M059J (cell line): Measurements from ENCODE around the gene ZNF439. TPM values are rescaled to one million over a fixed set of nuclear protein-coding genes. Genes with fewer than 3 reads are reported as not detected.
"Not testable (repeated sequence)": the region's sequence is repeated elsewhere in the genome, so short reads cannot be mapped to it uniquely, and the experiment has no call there.

Experiments
- DNase-seq: peaks from one replicate; pipeline ENCODE4 v3.0.0-alpha.2; 2012; ENCODE audit warnings: low read depth
- total RNA-seq: library from RNA; depleted of rRNA; stranded (reverse); fragments of >200 nt; shearing (Covaris generic); gene quantifications from 2 replicates; pipeline ENCODE4 v1.2.3, GENCODE V29; 2014; rRNA removed

The ZNF439 gene
- total RNA-seq, 1 experiment from 2014 or later = 9.4 TPM

DNA sequence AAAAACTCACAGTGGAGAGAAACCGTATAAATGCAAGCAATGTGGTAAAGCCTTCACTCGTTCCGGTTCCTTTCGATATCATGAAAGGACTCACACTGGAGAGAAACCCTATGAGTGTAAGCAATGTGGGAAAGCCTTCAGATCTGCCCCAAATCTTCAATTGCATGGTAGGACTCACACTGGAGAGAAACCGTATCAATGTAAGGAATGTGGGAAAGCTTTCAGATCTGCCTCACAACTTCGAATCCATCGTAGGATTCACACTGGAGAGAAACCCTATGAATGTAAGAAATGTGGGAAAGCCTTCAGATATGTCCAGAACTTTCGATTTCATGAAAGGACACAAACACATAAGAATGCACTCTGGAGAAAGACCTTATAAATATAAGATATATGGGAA lies 19.7 kb downstream of the ZNF439 start:
- DNase-seq = no peak

DNA sequence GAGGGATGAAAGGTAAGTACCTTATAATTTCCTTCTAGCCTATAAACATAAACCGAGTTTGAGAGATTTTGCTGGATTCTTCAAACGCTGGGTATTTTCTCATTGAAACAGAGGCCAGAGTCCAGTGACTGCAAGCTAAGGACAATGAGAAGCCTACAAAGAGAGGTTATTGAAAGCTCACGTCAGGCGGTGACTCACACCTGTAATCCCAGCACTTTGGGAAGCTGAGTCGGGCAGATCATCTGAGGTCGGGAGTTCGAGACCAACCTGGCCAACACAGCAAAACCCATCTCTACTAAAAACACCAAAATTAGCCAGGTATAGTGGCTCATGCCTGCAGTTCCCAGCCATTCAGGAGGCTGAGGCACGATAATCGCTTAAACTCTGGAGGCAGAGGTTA lies 24.1 kb downstream of the ZNF439 start:
- DNase-seq = no peak

DNA sequence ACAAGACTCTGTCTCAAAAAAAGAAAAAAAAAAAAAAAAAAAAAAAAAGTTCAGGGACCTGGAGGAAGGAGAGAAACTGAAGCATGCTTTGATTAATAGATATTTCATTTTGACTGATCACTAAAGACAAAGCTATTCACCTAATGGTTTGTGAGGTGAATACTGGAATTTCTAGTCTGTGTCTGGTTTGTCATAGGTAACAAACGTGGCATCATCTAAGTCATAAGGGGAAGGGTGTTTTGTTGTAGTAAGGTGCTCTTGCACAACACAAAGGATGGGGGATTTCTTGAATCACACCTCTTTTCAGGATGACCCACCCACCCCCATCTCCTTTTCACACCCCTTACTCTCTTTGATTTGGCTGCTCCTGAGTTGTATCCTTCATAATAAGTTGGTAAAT lies 25.2 kb downstream of the ZNF439 start:
- DNase-seq = no peak

GRCh38 chr19:11879687-11880266 lies 31.3 kb downstream of the ZNF439 start:
- not testable (repeated sequence) for DNase-seq

- no peak for DNase-seq
These were observed 32.1 kb downstream of the ZNF439 start for GRCh38 chr19:11880598-11880997.

DNA sequence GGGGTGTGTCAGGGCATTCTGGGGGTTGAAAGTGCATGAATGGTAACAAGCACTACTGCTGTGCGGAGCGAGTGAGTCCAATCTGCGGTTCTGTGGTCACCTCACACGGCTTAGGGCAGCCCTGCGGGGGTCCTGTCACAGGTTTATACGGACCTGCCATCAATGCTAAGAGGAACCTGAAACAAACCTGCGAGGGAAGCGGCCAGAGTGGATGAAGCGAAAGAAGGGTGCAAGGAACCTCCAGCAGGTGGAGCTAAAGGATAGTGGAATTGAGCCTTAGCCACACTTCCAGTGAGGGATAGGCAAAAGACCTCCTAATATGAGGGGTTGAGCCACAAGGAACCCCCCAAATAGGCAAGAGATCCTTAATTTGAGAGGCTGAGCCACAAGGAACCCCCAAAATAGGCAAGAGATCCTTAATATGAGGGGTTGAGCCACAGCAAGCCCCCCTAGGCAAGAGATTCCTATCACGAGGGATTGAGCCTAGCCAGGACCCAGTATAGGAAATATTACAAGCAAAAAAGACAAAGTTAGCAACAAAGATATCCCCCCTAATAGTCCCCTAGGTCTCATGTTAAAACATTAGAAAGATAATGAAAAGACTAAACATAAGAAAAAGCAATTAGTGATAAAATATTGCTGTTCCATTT lies 32.8 kb downstream of the ZNF439 start:
- peak; percentile 32 for DNase-seq

DNA sequence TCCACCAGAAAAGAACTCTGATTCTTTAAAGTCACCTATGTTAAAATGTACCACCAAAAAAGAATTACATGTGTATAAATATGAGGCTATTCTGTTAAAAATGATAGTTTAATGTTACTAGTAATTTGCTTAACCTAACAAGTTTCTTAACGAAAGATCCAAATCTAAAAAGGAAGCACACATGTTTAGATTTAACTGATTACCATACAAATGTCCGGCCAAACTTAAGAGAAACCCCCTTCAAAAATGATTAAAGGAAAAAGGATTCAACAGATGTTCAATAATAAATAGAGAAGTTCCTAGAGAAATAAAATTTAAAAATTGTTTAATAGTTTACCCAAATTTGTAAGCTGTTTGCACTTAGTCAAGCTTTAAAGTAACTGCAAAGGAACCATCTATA lies 34.1 kb downstream of the ZNF439 start:
- no peak for DNase-seq

GRCh38 chr19:11887234-11887610 lies 38.7 kb downstream of the ZNF439 start:
- no peak for DNase-seq

DNA sequence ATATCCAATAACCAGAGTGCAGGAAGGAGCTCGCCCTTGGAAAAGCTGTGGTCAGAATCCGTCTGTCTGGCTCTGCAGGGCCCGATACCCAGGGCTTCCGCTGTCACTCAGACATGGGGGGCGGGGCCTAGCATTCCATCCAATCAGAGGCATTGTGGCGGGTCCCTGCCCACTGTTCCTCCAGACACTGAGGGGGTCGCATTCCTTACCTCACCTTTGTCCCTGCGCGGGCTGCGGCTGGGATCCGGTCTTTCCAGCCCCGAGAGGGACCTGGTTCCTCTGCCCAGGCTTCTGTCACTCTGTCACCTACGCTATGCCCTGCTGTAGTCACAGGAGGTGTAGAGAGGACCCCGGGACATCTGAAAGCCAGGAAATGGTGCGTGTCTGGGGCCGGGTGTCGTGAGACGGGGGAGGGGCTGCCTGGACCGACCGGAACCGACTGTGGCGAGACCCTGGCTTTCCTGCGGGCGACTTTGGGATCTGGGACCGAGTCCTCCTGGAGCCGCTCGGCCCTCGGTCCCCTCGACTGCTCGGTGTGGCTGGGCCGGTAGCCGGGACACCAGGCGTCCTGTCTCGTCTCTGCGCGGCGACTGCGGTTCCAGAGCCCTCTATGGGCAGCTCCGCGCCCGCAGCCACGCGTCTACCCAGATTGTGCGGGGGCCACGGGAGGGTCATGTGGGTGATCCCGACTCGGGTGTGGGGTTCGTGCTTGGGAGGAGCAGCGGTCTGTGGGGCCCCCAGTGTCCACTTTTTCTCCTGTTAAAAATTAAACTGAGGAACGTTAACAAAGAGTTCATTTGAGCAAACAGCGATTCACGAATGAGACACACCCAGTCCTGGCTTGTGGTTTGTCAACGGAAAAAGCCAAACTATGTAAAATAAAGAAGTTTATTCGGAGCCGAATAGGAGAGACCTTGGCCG lies 39.3 kb downstream of the ZNF439 start, which contains the start of gene ZNF69:
TSS of gene ZNF69 (plus strand) at position 172 of the 921 bp plus-strand sequence. CDS start at position 314, 142 bp downstream.
- peak; percentile 60 for DNase-seq

- not testable (repeated sequence) for DNase-seq
These were observed 41.4 kb downstream of the ZNF439 start for GRCh38 chr19:11889901-11890300.

- no peak for DNase-seq
These were observed 42.1 kb downstream of the ZNF439 start for GRCh38 chr19:11890634-11891033.

DNA sequence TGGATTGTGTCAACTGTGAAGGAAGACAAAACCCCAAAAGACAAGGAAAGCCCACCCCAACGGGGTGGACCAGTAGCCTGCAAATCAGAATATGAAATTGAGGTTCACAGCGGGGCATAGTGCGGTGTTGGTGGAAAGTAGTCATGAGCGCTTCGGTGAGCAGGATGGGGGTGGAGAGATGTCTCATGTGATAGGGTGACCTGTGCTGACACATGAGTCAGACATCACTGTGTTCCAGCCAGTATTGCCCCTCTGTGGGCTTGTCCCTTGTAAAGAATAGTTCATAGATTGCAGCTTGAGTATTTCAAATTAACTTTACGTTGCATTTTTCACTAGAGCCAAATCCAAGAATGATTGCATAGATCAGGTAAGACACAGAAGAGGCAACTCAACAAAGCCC lies 46.3 kb downstream of the ZNF439 start:
- DNase-seq = no peak

DNA sequence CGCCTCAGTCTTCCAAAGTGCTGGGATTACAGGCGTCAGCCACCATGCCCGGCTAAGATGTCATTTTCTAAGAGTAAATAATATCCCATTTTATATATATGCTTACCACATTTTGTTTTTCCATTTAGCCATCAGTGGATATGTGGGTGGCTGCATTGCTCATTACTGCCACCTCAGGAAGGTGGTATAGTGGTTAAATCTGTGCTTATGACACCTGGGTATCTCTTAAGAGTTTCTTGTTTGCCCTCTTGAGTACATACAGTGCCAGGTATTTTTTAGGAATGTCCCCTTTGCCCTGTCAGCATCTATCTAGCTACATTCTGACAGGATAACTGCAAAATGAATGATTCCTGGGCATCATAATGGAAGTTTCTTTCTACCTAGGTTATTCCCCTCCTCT lies 53.7 kb downstream of the ZNF439 start:
- no peak for DNase-seq

GRCh38 chr19:11905928-11906327 lies 57.4 kb downstream of the ZNF439 start:
- DNase-seq = no peak

GRCh38 chr19:11911937-11912336 lies 63.4 kb downstream of the ZNF439 start:
- not testable (repeated sequence) for DNase-seq

GRCh38 chr19:11914417-11915051 lies 66.0 kb downstream of the ZNF439 start:
- not testable (repeated sequence) for DNase-seq

Other genes starting within 250 kb of the ZNF439 start
- 10.1 and 17.0 TPM in 2 replicates for gene ZNF823, start 109.8 kb upstream of the ZNF439 start, total RNA-seq
- 3.9 and 4.8 TPM in 2 replicates for gene ZNF441, start 81.7 kb upstream of the ZNF439 start, total RNA-seq
- gene ZNF491, start 50.2 kb upstream of the ZNF439 start, total RNA-seq = 0.39 and 0.64 TPM in 2 replicates
- 4.6 and 6.8 TPM in 2 replicates for gene ZNF440, start 34.5 kb upstream of the ZNF439 start, total RNA-seq
- 1.1 and 5.4 TPM in 2 replicates for gene ZNF69, start 39.1 kb downstream of the ZNF439 start, total RNA-seq
- gene ZNF700, start 76.4 kb downstream of the ZNF439 start, total RNA-seq = 7.7 and 16.4 TPM in 2 replicates
- 0.76 and 2.4 TPM in 2 replicates for gene ZNF763, start 116.3 kb downstream of the ZNF439 start, total RNA-seq
- gene ZNF433, start 187.0 kb downstream of the ZNF439 start, total RNA-seq = 3.4 and 7.4 TPM in 2 replicates
- 0.74 and 1.1 TPM in 2 replicates for gene ZNF878, start 204.2 kb downstream of the ZNF439 start, total RNA-seq
- gene ZNF844, start 216.0 kb downstream of the ZNF439 start, total RNA-seq = 2.5 and 3.9 TPM in 2 replicates